HuH-7.5 (cell line): Measurements from ENCODE around the gene ITIH2.
"Not testable (repeated sequence)": the region's sequence is repeated elsewhere in the genome, so short reads cannot be mapped to it uniquely, and the experiment has no call there.

Experiments
- DNase-seq: peaks from one replicate; pipeline ENCODE4 v3.0.0; 2011; ENCODE audit warnings: low spot score

ITIH2 gene

GRCh38 chr10:7738536-7739407 is 35.7 kb downstream of the ITIH2 start:
- DNase-seq = no peak

- no peak for DNase-seq
Measured at GRCh38 chr10:7744307-7744706, 41.2 kb downstream of the ITIH2 start.

- not testable (repeated sequence) for DNase-seq
Measured at GRCh38 chr10:7748637-7749036, 45.5 kb downstream of the ITIH2 start.

- no peak for DNase-seq
Measured at GRCh38 chr10:7750222-7750621, 47.1 kb downstream of the ITIH2 start.

GRCh38 chr10:7752251-7752650 is 49.1 kb downstream of the ITIH2 start:
- no peak for DNase-seq

- DNase-seq = no peak
Measured at GRCh38 chr10:7755103-7755502, 52.0 kb downstream of the ITIH2 start.

GRCh38 chr10:7756360-7756992 is 53.4 kb downstream of the ITIH2 start:
- DNase-seq = no peak

- DNase-seq = no peak
Measured at GRCh38 chr10:7763929-7764328, 60.8 kb downstream of the ITIH2 start.

GRCh38 chr10:7766241-7766640 is 63.1 kb downstream of the ITIH2 start:
- no peak for DNase-seq

- no peak for DNase-seq
Measured at GRCh38 chr10:7767209-7767608, 64.1 kb downstream of the ITIH2 start.

- no peak for DNase-seq
Measured at GRCh38 chr10:7768417-7768816, 65.3 kb downstream of the ITIH2 start.

- no peak for DNase-seq
Measured at GRCh38 chr10:7773845-7774801, 71.0 kb downstream of the ITIH2 start.

- no peak for DNase-seq
Measured at GRCh38 chr10:7776777-7777176, 73.7 kb downstream of the ITIH2 start.

GRCh38 chr10:7782194-7782593 is 79.1 kb downstream of the ITIH2 start:
- not testable (repeated sequence) for DNase-seq

GRCh38 chr10:7786430-7786829 is 83.3 kb downstream of the ITIH2 start:
- no peak for DNase-seq

- DNase-seq = no peak
Measured at GRCh38 chr10:7787150-7787856, 84.2 kb downstream of the ITIH2 start.

- DNase-seq = peak; percentile 88
Measured at GRCh38 chr10:7787857-7788638, 84.9 kb downstream of the ITIH2 start, which contains the start of the genes ATP5F1C and KIN. Gene ATP5F1C (plus strand): TSS chr10:7788177. CDS start chr10:7788208, 31 bp downstream. Gene KIN (minus strand): TSS chr10:7787993. CDS start chr10:7787933, 60 bp downstream.

- DNase-seq = no peak
Measured at GRCh38 chr10:7788639-7789286, 85.6 kb downstream of the ITIH2 start.

- DNase-seq = no peak
Measured at GRCh38 chr10:7789390-7789789, 86.3 kb downstream of the ITIH2 start.

- no peak for DNase-seq
Measured at GRCh38 chr10:7792541-7792940, 89.4 kb downstream of the ITIH2 start.
